ENCODE measurements around the gene LHFPL6.

The LHFPL6 gene

GRCh38 chr13:39578821-39579291 is 24.1 kb downstream of the LHFPL6 start:
- no peak for TF ChIP-seq CTCF (IDR thresholded peaks at IDR 0.05; ENCODE audit: low read depth, low read length, missing control alignments)
- H3K4me3 ChIP-seq (ENCODE audit: low read depth, low read length), result no peak overlapping the region
- in situ Hi-C loops (cut with HindIII; ENCODE audit: low sequenced_read_pairs), result no loop called here
- no peak for DNase-seq (ENCODE audit: low read depth)

GRCh38 chr13:39577838-39578491 is 25.0 kb downstream of the LHFPL6 start:
- TF ChIP-seq CTCF (IDR thresholded peaks at IDR 0.05; ENCODE audit: low read depth, low read length, missing control alignments), result no peak
- in situ Hi-C loops (cut with HindIII; ENCODE audit: low sequenced_read_pairs), result no loop called here
- DNase-seq (ENCODE audit: low read depth), result no peak
- H3K4me3 ChIP-seq (ENCODE audit: low read depth, low read length), result no peak overlapping the region

GRCh38 chr13:39577203-39577602 is 25.8 kb downstream of the LHFPL6 start:
- TF ChIP-seq CTCF (IDR thresholded peaks at IDR 0.05; ENCODE audit: low read depth, low read length, missing control alignments), result no peak
- in situ Hi-C loops (cut with HindIII; ENCODE audit: low sequenced_read_pairs), result no loop called here

GRCh38 chr13:39575641-39576238 is 27.3 kb downstream of the LHFPL6 start:
- H3K4me3 ChIP-seq (ENCODE audit: low read depth, low read length), result no peak overlapping the region
- no peak for DNase-seq (ENCODE audit: low read depth)
- in situ Hi-C loops (cut with HindIII; ENCODE audit: low sequenced_read_pairs), result no loop called here
- no peak for TF ChIP-seq CTCF (IDR thresholded peaks at IDR 0.05; ENCODE audit: low read depth, low read length, missing control alignments)

More at GRCh38 chr13:39577203-39577602, 25.8 kb downstream of the LHFPL6 start:
- no peak for DNase-seq (ENCODE audit: low read depth)
- H3K4me3 ChIP-seq (ENCODE audit: low read depth, low read length), result no peak overlapping the region

- in situ Hi-C loops (cut with HindIII; ENCODE audit: low sequenced_read_pairs), result no loop called here
- H3K4me3 ChIP-seq (ENCODE audit: low read depth, low read length), result no peak overlapping the region
- no peak for DNase-seq (ENCODE audit: low read depth)
- TF ChIP-seq CTCF (IDR thresholded peaks at IDR 0.05; ENCODE audit: low read depth, low read length, missing control alignments), result no peak
These were observed 31.4 kb downstream of the LHFPL6 start for GRCh38 chr13:39571502-39572092.

GRCh38 chr13:39567569-39567968 is 35.4 kb downstream of the LHFPL6 start:
- TF ChIP-seq CTCF (IDR thresholded peaks at IDR 0.05; ENCODE audit: low read depth, low read length, missing control alignments), result no peak
- in situ Hi-C loops (cut with HindIII; ENCODE audit: low sequenced_read_pairs), result no loop called here

More at GRCh38 chr13:39567569-39567968, 35.4 kb downstream of the LHFPL6 start:
- DNase-seq (ENCODE audit: low read depth), result no peak
- H3K4me3 ChIP-seq (ENCODE audit: low read depth, low read length), result no peak overlapping the region

All from astrocyte of the cerebellum (primary cell).